ENCODE data around the gene RPLP1.
"Not testable (repeated sequence)": the region's sequence is repeated elsewhere in the genome, so short reads cannot be mapped to it uniquely, and the experiment has no call there.

RPLP1 gene

DNA sequence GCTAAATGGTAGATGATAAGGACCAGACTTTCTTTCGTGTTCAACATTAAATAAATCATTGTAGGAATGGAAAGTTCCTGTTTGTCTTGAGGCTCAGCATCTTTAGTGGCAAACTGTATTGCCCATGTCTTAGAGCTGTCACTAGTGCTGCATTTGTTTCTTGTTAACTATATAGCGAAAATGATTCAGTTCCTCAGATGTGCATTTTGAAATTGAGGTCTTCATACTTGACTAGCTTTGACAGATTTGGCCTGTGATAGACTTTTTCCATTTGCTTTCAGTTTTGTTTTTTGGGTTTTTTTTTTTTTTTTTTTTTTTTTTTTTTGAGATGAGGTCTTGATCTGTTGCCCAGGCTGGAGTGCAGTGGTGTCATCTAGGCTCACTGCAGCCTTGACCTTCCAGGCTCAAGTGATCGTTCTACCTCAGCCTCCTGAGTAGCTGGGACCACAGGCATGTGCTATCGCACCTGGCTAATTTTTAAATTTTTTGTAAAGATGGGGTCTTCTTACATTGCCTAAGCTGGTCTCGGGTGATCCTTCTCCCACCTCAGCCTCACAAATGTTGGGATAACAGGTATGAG is 9.5 kb upstream of the RPLP1 start:
- Histone ChIP-seq H3K4me3 (ENCODE audit: low read length) (no peak overlapping the region), H3K9ac (ENCODE audit: low read length) (no peak overlapping the region), H3K4me1 (ENCODE audit: control insufficient read depth, insufficient read depth, low read length) (no peaks in the 10 kb centered on the region), H3K27me3 (replicated peaks; ENCODE audit: control insufficient read depth, insufficient read depth, low read length) (no peaks in the 10 kb centered on the region), H3K9me3 (ENCODE audit: control insufficient read depth, low read length) (no peaks in the 10 kb centered on the region), H3K36me3 (ENCODE audit: control insufficient read depth, insufficient read depth, low read length, severe bottlenecking) (no peaks in the 10 kb centered on the region)
- DNase-seq (ENCODE audit: low read depth), result peak; percentile 62

DNA sequence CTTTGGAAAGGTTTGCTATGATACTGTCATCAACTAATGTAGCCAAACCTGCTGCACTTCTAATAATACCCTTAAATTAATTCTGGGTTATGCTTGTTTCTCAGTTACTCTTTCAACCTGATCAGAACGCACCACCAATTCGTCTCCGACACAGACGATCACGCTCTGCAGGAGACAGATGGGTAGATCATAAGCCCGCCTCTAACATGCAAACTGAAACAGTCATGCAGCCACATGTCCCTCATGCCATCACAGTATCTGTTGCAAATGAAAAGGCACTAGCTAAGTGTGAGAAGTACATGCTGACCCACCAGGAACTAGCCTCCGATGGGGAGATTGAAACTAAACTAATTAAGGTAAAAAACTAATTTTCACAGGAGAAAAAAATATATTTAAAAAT is 7.9 kb upstream of the RPLP1 start:
- no peaks in the 10 kb centered on the region for H3K36me3 ChIP-seq (ENCODE audit: control insufficient read depth, insufficient read depth, low read length, severe bottlenecking)
- H3K9ac ChIP-seq (ENCODE audit: low read length), result no peak overlapping the region
- no peak overlapping the region for H3K4me3 ChIP-seq (ENCODE audit: low read length)
- DNase-seq (ENCODE audit: low read depth), result no peak
- no peaks in the 10 kb centered on the region for H3K27me3 ChIP-seq (replicated peaks; ENCODE audit: control insufficient read depth, insufficient read depth, low read length)
- H3K4me1 ChIP-seq (ENCODE audit: control insufficient read depth, insufficient read depth, low read length), result no peaks in the 10 kb centered on the region
- H3K9me3 ChIP-seq (ENCODE audit: control insufficient read depth, low read length), result no peaks in the 10 kb centered on the region

DNA sequence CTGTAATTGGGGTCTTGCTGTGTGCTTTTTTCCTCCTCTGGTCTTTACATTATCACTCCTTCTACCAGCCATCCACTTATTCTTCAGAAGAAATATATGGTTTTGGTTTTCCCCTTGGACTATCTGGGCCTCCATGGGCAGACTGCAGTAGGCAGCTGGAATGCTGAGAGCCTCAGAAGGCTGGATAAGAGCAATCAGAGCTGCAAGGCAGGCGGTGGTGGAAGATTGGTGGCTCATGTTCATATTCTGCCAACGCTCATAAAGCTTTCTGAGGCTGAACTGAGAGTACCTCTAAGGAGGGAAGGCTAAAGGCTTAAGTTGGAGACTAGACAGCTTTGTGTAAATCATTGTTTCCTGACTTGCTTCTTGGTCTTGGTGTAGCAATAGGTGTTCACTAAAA is 5.7 kb upstream of the RPLP1 start:
- Histone ChIP-seq H3K9ac (ENCODE audit: low read length) (no peak overlapping the region), H3K27me3 (replicated peaks; ENCODE audit: control insufficient read depth, insufficient read depth, low read length) (no peaks in the 10 kb centered on the region), H3K4me1 (ENCODE audit: control insufficient read depth, insufficient read depth, low read length) (peaks cover 3% of the 10 kb centered on the region), H3K4me3 (ENCODE audit: low read length) (no peak overlapping the region), H3K9me3 (ENCODE audit: control insufficient read depth, low read length) (no peaks in the 10 kb centered on the region), H3K36me3 (ENCODE audit: control insufficient read depth, insufficient read depth, low read length, severe bottlenecking) (no peaks in the 10 kb centered on the region)
- DNase-seq (ENCODE audit: low read depth), result no peak

DNA sequence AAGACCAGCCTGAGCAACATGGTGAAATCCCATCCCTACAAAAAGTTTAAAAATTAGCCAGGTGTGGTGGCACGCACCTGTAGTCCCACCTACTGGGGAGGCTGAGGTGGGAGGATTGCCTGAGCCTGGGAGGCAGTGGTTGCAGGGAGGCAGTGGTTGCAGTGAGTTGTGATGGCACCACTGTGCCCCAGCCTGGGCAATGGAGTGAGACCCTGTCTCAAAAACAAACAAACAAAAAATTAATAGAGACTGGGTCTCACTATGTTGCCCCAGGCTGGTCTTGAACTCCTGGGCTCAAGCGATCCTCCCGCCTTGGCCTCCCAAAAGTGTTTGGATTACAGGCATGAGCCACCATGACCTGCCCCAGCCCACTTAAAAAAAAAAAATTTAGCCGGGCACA is 2.4 kb upstream of the RPLP1 start:
- H3K9ac ChIP-seq (ENCODE audit: low read length); DNase-seq (ENCODE audit: low read depth); H3K4me3 ChIP-seq (ENCODE audit: low read length); H3K27me3 ChIP-seq (replicated peaks; ENCODE audit: control insufficient read depth, insufficient read depth, low read length); H3K9me3 ChIP-seq (ENCODE audit: control insufficient read depth, low read length): not testable (repeated sequence)
- Histone ChIP-seq H3K36me3 (ENCODE audit: control insufficient read depth, insufficient read depth, low read length, severe bottlenecking) (peaks cover 14% of the 10 kb centered on the region), H3K4me1 (ENCODE audit: control insufficient read depth, insufficient read depth, low read length) (peaks cover 19% of the 10 kb centered on the region)

DNA sequence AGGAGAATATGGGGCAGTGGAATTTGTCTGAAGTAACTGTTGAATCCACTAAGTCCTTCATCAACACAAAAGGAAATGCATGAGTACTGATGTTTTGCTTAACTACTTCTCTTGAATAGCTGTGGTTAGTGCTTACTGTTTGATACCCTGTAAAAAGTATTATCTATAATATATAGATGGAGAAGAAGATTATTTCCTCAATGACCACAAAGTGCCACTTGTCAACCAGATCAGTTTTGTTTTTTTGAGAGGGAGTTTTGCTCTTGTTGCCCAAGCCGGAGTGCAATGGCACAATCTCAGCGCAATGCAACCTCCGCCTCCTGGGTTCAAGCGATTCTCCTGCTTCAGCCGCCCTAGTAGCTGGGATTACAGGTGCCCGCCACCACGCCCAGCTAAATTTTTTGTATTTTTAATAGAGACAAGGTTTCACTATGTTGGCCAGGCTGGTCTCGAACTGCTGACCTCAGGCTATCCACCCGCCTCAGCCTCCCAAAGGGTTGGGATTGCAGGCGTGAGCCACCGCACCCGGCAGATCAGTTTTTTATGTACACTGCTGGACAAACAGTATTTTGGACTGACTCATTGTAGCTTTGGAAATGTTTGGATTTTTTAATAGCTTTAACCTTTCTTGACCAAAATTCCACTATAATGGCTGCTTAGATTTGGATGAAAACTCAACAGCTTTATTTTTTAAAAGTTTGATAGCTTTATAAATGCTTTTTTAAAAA is 1.5 kb upstream of the RPLP1 start:
- H3K4me3 ChIP-seq (ENCODE audit: low read length), result no peak overlapping the region
- peaks cover 28% of the 10 kb centered on the region for H3K4me1 ChIP-seq (ENCODE audit: control insufficient read depth, insufficient read depth, low read length)
- H3K27me3 ChIP-seq (replicated peaks; ENCODE audit: control insufficient read depth, insufficient read depth, low read length), result no peaks in the 10 kb centered on the region
- H3K9me3 ChIP-seq (ENCODE audit: control insufficient read depth, low read length), result no peaks in the 10 kb centered on the region
- peak overlapping the region; percentile 98 for H3K9ac ChIP-seq (ENCODE audit: low read length)
- peaks cover 23% of the 10 kb centered on the region for H3K36me3 ChIP-seq (ENCODE audit: control insufficient read depth, insufficient read depth, low read length, severe bottlenecking)
- DNase-seq (ENCODE audit: low read depth), result no peak

GRCh38 chr15:69451951-69452691 is 497 bp upstream of the RPLP1 start:
- H3K4me3 ChIP-seq (ENCODE audit: low read length), result peak overlapping the region; percentile 100
- no peaks in the 10 kb centered on the region for H3K9me3 ChIP-seq (ENCODE audit: control insufficient read depth, low read length)
- peaks cover 33% of the 10 kb centered on the region for H3K36me3 ChIP-seq (ENCODE audit: control insufficient read depth, insufficient read depth, low read length, severe bottlenecking)
- DNase-seq (ENCODE audit: low read depth), result peak; percentile 28
- peaks cover 28% of the 10 kb centered on the region for H3K4me1 ChIP-seq (ENCODE audit: control insufficient read depth, insufficient read depth, low read length)
- no peaks in the 10 kb centered on the region for H3K27me3 ChIP-seq (replicated peaks; ENCODE audit: control insufficient read depth, insufficient read depth, low read length)
- H3K9ac ChIP-seq (ENCODE audit: low read length), result peak overlapping the region; percentile 98

- Histone ChIP-seq H3K27me3 (replicated peaks; ENCODE audit: control insufficient read depth, insufficient read depth, low read length) (no peaks in the 10 kb centered on the region), H3K4me1 (ENCODE audit: control insufficient read depth, insufficient read depth, low read length) (peaks cover 39% of the 10 kb centered on the region), H3K9me3 (ENCODE audit: control insufficient read depth, low read length) (no peaks in the 10 kb centered on the region), H3K36me3 (ENCODE audit: control insufficient read depth, insufficient read depth, low read length, severe bottlenecking) (peaks cover 37% of the 10 kb centered on the region), H3K9ac (ENCODE audit: low read length) (peak overlapping the region; percentile 98), H3K4me3 (ENCODE audit: low read length) (peak overlapping the region; percentile 100)
- DNase-seq (ENCODE audit: low read depth), result no peak
Measured at GRCh38 chr15:69454953-69455352, 2.3 kb downstream of the RPLP1 start.

GRCh38 chr15:69456208-69457166 is 3.9 kb downstream of the RPLP1 start:
- no peak for DNase-seq (ENCODE audit: low read depth)
- Histone ChIP-seq H3K36me3 (ENCODE audit: control insufficient read depth, insufficient read depth, low read length, severe bottlenecking) (peaks cover 37% of the 10 kb centered on the region), H3K27me3 (replicated peaks; ENCODE audit: control insufficient read depth, insufficient read depth, low read length) (no peaks in the 10 kb centered on the region), H3K9ac (ENCODE audit: low read length) (no peak overlapping the region), H3K4me1 (ENCODE audit: control insufficient read depth, insufficient read depth, low read length) (peaks cover 39% of the 10 kb centered on the region), H3K9me3 (ENCODE audit: control insufficient read depth, low read length) (no peaks in the 10 kb centered on the region), H3K4me3 (ENCODE audit: low read length) (no peak overlapping the region)

- H3K9me3 ChIP-seq (ENCODE audit: control insufficient read depth, low read length), result no peaks in the 10 kb centered on the region
- H3K36me3 ChIP-seq (ENCODE audit: control insufficient read depth, insufficient read depth, low read length, severe bottlenecking), result peaks cover 37% of the 10 kb centered on the region
- no peaks in the 10 kb centered on the region for H3K27me3 ChIP-seq (replicated peaks; ENCODE audit: control insufficient read depth, insufficient read depth, low read length)
- H3K9ac ChIP-seq (ENCODE audit: low read length), result no peak overlapping the region
- H3K4me1 ChIP-seq (ENCODE audit: control insufficient read depth, insufficient read depth, low read length), result peaks cover 37% of the 10 kb centered on the region
- DNase-seq (ENCODE audit: low read depth), result no peak
- no peak overlapping the region for H3K4me3 ChIP-seq (ENCODE audit: low read length)
Measured at GRCh38 chr15:69457304-69458280, 5.0 kb downstream of the RPLP1 start.

DNA sequence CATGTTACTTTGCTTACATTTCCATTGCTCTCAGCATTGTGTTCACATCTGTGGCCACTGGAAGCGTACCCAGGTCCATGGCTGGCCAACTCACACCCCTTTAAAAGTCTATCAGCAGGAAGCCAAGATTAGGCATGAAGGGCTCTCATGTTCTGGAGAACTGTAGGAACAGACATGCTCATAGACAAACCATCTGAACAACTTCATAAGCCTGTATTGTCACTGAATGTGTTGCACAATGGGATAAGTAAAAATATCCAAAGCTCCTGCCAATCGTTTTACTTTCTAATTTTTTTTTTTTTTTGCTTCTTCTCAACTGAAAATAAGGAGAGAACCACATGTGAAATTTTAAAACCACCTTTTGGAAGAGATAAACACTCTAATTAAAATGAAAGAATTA is 6.4 kb downstream of the RPLP1 start:
- no peaks in the 10 kb centered on the region for H3K27me3 ChIP-seq (replicated peaks; ENCODE audit: control insufficient read depth, insufficient read depth, low read length)
- no peak overlapping the region for H3K4me3 ChIP-seq (ENCODE audit: low read length)
- H3K9me3 ChIP-seq (ENCODE audit: control insufficient read depth, low read length), result no peaks in the 10 kb centered on the region
- peak overlapping the region; percentile 20 for H3K9ac ChIP-seq (ENCODE audit: low read length)
- no peak for DNase-seq (ENCODE audit: low read depth)
- H3K36me3 ChIP-seq (ENCODE audit: control insufficient read depth, insufficient read depth, low read length, severe bottlenecking), result peaks cover 34% of the 10 kb centered on the region
- peaks cover 46% of the 10 kb centered on the region for H3K4me1 ChIP-seq (ENCODE audit: control insufficient read depth, insufficient read depth, low read length)
